ENCODE results near the gene CALHM3. TPM values are rescaled to one million over a fixed set of nuclear protein-coding genes. Genes with fewer than 3 reads are reported as not detected.

Gene CALHM3
- polyA plus RNA-seq, 1 donor from 2014 or later, result not detected

- Histone ChIP-seq H3K9me2 (ENCODE audit: insufficient read depth, low read length) (no peaks in the 10 kb centered on the region), H3K4me2 (ENCODE audit: low read length) (peak within 1 kb of the TSS; percentile 95), H4K20me1 (ENCODE audit: insufficient read depth) (no peaks in the 10 kb centered on the region), H3K9me3 (ENCODE audit: low read length) (no peaks in the 10 kb centered on the region), H3K36me3 (ENCODE audit: insufficient read depth, low read length) (no peaks in the 10 kb centered on the region), H3K9ac (ENCODE audit: low read length) (peak within 1 kb of the TSS; percentile 86), H3K27me3 (ENCODE audit: insufficient read depth, low read depth, low read length) (peaks cover 4% of the 10 kb centered on the region), H3F3A (ENCODE audit: insufficient read depth, low read length, poor library complexity, severe bottlenecking) (no peaks in the 10 kb centered on the region), H3K4me3 (ENCODE audit: low read length) (peak within 1 kb of the TSS; percentile 99), H3K27ac (ENCODE audit: low read length) (peak within 1 kb of the TSS; percentile 83), H2AFZ (ENCODE audit: low read depth, low read length) (peak within 1 kb of the TSS; percentile 73), H3K79me2 (replicated peaks; ENCODE audit: insufficient read depth, low read length) (peaks cover 17% of the 10 kb centered on the region)
- TF ChIP-seq REST (IDR thresholded peaks at IDR 0.05; ENCODE audit: borderline replicate concordance) (peak; percentile 54), POLR2AphosphoS5 (IDR thresholded peaks at IDR 0.05) (peak; percentile 80), EZH2 (IDR thresholded peaks at IDR 0.05; ENCODE audit: borderline replicate concordance, insufficient read depth, low read length, poor library complexity, severe bottlenecking) (no peak), SMC3 (conservative IDR thresholded peaks at IDR 0.05; ENCODE audit: poor library complexity) (no peak), RAD21 (conservative IDR thresholded peaks at IDR 0.05) (peak; percentile 10), TAF1 (IDR thresholded peaks at IDR 0.05; ENCODE audit: low read depth) (peak; percentile 57), MXI1 (conservative IDR thresholded peaks at IDR 0.05; ENCODE audit: poor library complexity, severe bottlenecking) (peak; percentile 31), CTCF (IDR thresholded peaks at IDR 0.05; ENCODE audit: poor library complexity, severe bottlenecking) (no peak), EP300 (conservative IDR thresholded peaks at IDR 0.05; ENCODE audit: poor library complexity, severe bottlenecking) (peak; percentile 38)
These were observed 14.4 kb upstream of the CALHM3 start, which contains the start of gene NEURL1 for GRCh38 chr10:103493362-103493915. NEURL1 (plus strand) TSS chr10:103493705; CDS start chr10:103494388, 683 bp downstream.

GRCh38 chr10:103492655-103493261, 13.7 kb upstream of the CALHM3 start:
- Histone ChIP-seq H2AFZ (ENCODE audit: low read depth, low read length) (no peak overlapping the region), H3F3A (ENCODE audit: insufficient read depth, low read length, poor library complexity, severe bottlenecking) (no peaks in the 10 kb centered on the region), H3K27ac (ENCODE audit: low read length) (peak overlapping the region; percentile 83), H4K20me1 (ENCODE audit: insufficient read depth) (no peaks in the 10 kb centered on the region), H3K9ac (ENCODE audit: low read length) (peak overlapping the region; percentile 86), H3K4me3 (ENCODE audit: low read length) (peak overlapping the region; percentile 99), H3K9me3 (ENCODE audit: low read length) (no peaks in the 10 kb centered on the region), H3K79me2 (replicated peaks; ENCODE audit: insufficient read depth, low read length) (peaks cover 16% of the 10 kb centered on the region), H3K4me2 (ENCODE audit: low read length) (peak overlapping the region; percentile 80), H3K27me3 (ENCODE audit: insufficient read depth, low read depth, low read length) (peaks cover 4% of the 10 kb centered on the region), H3K9me2 (ENCODE audit: insufficient read depth, low read length) (no peaks in the 10 kb centered on the region), H3K36me3 (ENCODE audit: insufficient read depth, low read length) (no peaks in the 10 kb centered on the region)
- TF ChIP-seq TAF1 (IDR thresholded peaks at IDR 0.05; ENCODE audit: low read depth) (no peak), CTCF (IDR thresholded peaks at IDR 0.05; ENCODE audit: poor library complexity, severe bottlenecking) (no peak)
